ENCODE data around the gene KIAA2012.

Gene KIAA2012

GRCh38 chr2:202079310-202079709, 6.3 kb downstream of the KIAA2012 start:
- DNase-seq, result no peak

DNA sequence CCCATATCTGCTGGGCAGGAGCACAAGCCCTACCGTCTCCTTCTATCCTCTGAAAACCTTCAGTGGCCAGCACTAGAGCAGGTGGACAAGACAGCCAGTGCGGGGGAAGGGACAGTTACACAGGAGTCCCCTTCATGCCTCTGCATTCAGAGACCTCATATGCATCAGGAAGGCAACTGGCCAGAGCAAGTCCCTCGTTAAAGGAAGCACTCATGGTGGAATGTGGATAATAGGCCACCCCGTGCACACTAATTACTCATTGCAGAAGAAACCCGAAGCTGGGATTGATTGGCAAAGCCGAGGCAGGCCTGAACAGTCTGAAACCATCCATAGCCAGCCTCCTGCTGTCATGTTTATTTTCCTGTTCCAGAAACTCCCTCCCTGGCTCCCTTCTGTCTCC, 11.2 kb downstream of the KIAA2012 start:
- DNase-seq, result peak in 4 of 56 donors; percentile 2 to 28 (median 12)

GRCh38 chr2:202088777-202089176, 15.7 kb downstream of the KIAA2012 start:
- no peak for DNase-seq

DNA sequence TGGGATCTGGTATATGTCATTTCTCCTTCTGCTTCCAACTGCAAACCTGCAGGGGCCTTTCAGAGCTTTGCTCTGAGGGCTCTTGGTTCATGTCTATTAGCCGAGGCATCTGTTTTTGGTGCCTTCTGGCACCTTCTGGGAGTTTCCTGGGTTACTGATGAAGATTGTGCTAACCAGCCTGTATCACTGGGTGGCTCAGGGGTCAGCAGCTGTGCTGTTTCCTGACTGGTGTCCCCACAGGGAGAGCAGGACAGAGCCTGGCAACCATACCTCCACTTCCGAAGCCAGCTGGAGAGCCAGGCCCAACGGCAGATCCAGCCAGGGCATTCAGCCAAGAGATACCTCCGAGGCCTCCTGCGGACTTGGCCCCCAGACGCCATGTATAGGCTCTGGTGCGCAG, 17.5 kb downstream of the KIAA2012 start:
- peak in 1 of 56 donors; percentile 10 for DNase-seq

GRCh38 chr2:202091476-202091875, 18.4 kb downstream of the KIAA2012 start:
- DNase-seq, result no peak

GRCh38 chr2:202094426-202094986, 21.5 kb downstream of the KIAA2012 start:
- no peak for DNase-seq

GRCh38 chr2:202095235-202095634, 22.2 kb downstream of the KIAA2012 start:
- DNase-seq, result no peak

- DNase-seq, result no peak
Observed at GRCh38 chr2:202096736-202097135, 23.7 kb downstream of the KIAA2012 start.

GRCh38 chr2:202098291-202098690, 25.2 kb downstream of the KIAA2012 start:
- DNase-seq, result no peak

DNA sequence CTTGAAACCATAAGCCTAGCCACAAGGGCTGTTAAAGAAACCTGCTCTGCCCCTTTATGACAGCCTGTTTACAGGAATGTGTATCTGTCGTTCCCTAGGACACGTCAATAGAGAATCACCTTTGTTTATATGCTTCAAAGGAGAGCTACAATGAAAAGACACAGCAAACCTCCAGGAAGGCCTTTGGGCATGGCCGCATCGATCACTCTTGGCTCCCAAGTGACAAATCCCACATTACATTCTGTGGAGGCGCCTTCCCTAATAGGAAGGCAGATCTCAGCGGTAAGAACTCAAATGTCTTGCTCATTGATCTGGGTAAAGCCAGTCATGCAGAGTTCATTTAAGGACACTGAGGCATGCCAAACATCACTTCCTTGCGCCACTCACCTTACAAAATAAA, 26.5 kb downstream of the KIAA2012 start:
- no peak for DNase-seq

DNA sequence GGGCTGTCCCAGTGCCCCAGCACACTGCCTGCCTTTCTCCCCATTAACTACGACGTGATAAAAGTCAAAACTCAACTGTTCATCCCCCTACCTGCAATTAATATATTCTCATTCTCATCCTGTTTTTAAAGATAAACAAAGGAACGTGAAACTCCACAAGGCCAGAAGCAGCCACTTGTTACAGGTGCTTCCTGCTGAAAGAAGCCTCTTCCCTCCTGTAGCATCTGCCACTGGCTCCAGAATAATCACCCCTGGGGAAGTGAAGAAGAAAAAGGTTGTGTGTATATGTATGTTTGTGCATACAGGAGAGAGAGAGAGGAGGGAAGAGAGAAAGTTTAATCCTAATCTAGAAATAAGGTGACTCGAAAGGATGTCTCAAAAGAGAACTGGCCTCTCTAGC, 27.1 kb downstream of the KIAA2012 start:
- DNase-seq, result no peak

- DNase-seq, result no peak
Observed at GRCh38 chr2:202101026-202101579, 28.0 kb downstream of the KIAA2012 start.

- no peak for DNase-seq
Observed at GRCh38 chr2:202102425-202103000, 29.5 kb downstream of the KIAA2012 start.

DNA sequence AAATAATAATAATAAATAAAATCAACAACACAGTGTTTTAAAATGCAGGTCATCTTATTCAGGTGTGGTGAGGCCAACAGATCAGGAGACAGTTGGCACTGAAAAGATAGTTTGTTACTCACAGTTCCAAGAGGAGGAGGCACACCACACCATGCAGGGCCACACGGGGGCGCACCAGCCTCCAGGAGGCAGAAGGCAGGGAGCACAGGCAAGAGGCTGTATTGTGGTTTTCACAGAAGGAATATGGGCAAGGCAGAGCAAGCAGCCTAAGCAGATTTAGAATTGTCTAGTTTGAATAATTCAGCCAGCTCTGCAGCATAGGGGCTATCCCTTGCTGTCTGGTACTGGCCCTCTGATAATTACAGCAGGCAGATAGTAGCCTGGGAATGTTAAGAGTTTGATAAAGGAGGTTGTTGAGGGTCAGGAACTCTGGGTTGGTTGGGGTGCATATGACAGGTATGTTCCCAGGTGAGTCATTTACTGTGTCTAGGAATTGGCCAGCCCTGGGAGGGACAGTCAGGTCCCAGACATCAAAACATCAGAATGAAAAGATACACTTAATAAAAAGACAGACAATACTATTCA, 31.3 kb downstream of the KIAA2012 start:
- peak in 2 of 56 donors; percentile 7 to 14 for DNase-seq

GRCh38 chr2:202105025-202105424, 32.0 kb downstream of the KIAA2012 start:
- no peak for DNase-seq

- no peak for DNase-seq
Observed at GRCh38 chr2:202108345-202108744, 35.3 kb downstream of the KIAA2012 start.

DNA sequence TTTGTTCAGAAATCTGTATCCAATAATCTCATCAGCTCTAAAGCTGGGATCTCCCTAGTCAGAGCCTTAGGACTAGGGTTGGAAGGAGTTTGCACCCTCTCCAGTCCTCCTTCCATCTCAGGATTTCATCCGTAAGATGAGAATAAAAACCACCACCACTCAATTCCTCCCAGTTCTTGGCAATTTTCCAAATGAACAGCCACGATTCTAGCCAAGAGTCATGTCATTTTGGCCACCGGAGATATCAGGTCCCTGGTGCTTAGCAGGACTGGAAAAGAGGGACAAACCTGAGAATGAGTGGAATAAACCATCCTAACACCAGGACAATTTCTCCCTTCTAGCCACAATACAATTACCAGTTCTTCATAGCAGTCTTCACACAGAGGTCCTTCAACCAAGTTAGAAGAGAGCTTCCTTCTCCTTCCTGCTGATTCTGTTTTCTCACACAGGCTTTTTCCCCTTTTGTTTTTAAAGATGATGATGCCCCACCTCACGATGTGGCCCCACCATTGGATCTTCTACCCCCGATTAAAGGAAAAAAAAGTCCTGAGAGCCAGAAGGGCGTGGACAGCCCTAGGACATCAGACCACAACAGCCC, 36.2 kb downstream of the KIAA2012 start:
- no peak for DNase-seq

DNA sequence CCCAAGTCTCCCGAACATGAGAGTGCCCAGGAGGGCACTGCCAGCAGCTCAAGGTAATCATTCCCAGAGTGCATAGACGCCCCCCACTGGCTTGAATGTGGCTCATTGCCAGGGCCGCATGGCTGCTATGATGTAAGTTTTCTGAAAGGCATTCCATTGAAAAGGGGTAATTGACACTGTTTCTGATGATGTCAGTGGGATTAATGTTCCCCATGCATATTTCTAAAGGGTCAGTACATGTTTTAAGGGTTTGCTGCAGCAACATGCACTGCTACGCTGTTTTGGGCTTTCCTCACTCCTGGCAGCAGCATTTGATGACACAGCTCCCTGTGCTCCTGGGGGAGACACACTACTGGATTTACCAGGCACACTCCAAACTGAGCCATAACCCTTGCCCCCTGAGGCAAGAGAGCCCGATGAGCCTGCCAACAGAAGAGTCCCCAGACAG, 36.7 kb downstream of the KIAA2012 start:
- no peak for DNase-seq

DNA sequence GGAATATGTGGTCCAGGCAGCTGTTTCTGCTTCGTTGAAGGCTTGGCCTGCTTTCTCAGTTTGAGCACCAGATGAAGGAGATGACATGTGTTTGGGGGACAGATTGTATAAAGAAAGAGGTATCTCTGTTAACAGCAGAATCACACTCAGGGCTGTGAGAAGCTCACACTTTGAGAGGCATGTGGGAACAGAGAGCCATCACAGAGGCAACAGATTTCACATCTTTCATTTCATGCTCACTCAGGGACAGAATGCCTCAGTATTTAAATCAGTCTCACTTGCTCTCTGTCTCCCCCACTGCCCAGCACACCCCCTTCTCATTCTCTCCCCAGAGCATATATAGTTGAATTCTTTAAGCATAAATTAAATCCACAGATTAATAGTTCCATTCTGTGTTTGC, 37.4 kb downstream of the KIAA2012 start:
- peak in 2 of 56 donors; percentile 4 to 5 for DNase-seq

DNA sequence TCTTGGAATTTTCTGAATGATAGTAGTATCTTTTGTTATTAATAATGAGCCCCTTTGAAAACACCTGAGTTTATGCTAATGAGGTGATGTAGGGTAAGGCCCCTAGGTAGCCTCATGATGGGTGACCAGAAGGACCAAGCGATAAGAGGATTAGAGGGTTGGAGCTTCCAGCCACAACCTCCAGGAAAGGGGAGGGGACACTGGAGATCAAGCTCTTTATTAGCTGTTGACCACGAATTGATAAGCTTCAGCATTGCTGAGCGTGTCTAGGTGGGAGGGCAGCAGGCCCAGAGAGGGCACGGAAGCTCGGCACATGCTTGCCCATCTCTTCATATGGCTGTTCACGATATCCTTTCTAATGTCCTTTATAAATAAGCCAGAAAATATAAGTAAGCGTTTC, 39.0 kb downstream of the KIAA2012 start:
- DNase-seq, result no peak

- no peak for DNase-seq
Observed at GRCh38 chr2:202113571-202114142, 40.6 kb downstream of the KIAA2012 start.

DNA sequence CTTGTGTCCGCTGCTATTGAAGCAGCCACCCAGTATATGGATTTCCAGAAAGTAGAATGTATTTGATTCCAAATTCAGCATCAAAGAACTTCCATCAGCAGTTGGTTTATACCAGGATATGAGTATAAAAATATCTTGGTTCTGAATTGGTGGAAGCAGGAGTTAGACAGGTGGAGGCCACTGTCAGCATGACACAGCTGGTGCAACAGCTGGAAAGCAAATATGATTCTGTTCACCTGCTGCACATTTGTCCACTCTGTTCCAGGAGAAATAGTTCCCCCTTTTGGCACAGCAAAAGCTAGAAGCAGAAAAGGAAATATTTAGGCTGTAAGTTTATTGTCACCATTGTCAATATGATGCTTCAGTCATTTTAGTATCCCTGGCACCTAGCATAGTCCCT, 41.2 kb downstream of the KIAA2012 start:
- no peak for DNase-seq
